ENCODE measurements around the gene DNASE2B. TPM values are rescaled to one million over a fixed set of nuclear protein-coding genes. Genes with fewer than 3 reads are reported as not detected.
A peak's percentile ranks its signal among the peaks of the same experiment; 100 is the strongest.
"Not testable (repeated sequence)": the region's sequence is repeated elsewhere in the genome, so short reads cannot be mapped to it uniquely, and the experiment has no call there.

Gene DNASE2B
- total RNA-seq, 1 experiment from 2014 or later, result not detected

DNA sequence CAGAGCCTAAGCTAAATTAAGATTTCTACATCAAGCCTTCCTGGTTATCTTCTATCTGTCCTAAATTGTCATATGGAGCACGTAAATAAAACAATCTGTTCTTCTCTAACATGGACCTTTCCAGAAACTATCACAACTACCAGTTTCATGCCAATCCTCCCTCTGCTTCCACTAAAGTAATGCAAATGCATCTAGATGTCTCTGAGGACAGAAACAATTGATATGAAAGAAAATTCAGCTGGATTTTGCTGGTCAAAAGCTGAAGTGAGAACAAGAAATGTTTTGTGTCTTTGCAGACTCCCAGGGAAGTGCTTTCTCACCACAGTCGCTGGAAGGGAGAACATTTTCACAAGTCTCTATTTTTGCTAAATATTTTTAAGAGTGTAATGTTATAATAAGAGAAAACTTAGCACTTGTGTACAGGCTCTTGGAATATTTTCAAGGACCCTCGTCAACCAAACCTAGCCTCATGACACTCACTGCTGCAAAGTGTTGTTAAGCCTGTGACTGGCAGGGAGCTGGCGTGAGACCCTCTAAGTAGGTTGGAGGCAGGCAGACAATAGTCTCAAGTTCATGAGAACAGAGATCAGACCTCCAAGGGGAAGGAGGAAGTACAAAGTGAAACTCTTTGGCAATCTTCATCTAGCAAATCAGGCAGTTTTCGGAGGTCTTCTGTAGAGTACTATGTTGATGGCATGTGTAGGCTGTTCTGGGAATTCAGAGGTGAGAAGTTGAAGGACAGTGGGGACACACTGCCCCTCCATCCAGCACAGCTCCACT lies 38.8 kb downstream of the DNASE2B start:
- in situ Hi-C loops (cut with HindIII; ENCODE audit: low sequenced_read_pairs), result no loop called here

DNA sequence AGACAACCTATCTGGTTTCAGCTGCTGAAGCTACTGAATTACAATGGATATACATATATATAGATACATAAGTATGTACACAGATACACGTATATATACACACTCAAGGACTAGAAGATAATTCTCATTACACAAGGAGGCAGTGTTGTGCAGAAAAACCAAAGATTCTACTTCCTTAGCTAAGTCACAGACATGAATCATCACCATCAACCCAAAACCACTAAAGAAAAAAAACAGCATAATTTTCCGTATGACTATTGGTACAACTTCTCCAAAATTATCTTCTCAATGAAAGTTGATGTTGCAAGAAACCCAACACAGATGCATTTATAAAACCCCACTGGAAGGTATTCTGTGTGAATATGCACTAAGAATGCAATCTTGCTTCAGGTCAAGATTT lies 44.0 kb downstream of the DNASE2B start:
- DNase-seq (ENCODE audit: low spot score), result peak; percentile 31
- in situ Hi-C loops (cut with HindIII; ENCODE audit: low sequenced_read_pairs), result no loop called here

More for the DNA sequence above, 38.8 kb downstream of the DNASE2B start:
- no peak for DNase-seq (ENCODE audit: low spot score)

GRCh38 chr1:84442747-84443646 lies 44.7 kb downstream of the DNASE2B start:
- in situ Hi-C loops (cut with HindIII; ENCODE audit: low sequenced_read_pairs), result not testable (repeated sequence)

GRCh38 chr1:84448704-84449103 lies 50.4 kb downstream of the DNASE2B start:
- DNase-seq (ENCODE audit: low spot score); in situ Hi-C loops (cut with HindIII; ENCODE audit: low sequenced_read_pairs): not testable (repeated sequence)

More at GRCh38 chr1:84442747-84443646, 44.7 kb downstream of the DNASE2B start:
- DNase-seq (ENCODE audit: low spot score), result not testable (repeated sequence)

GRCh38 chr1:84450910-84451309 lies 52.6 kb downstream of the DNASE2B start:
- in situ Hi-C loops (cut with HindIII; ENCODE audit: low sequenced_read_pairs), result no loop called here
- DNase-seq (ENCODE audit: low spot score), result no peak

- no peak for DNase-seq (ENCODE audit: low spot score)
- in situ Hi-C loops (cut with HindIII; ENCODE audit: low sequenced_read_pairs), result no loop called here
These were observed 54.2 kb downstream of the DNASE2B start for GRCh38 chr1:84452436-84452835.

DNA sequence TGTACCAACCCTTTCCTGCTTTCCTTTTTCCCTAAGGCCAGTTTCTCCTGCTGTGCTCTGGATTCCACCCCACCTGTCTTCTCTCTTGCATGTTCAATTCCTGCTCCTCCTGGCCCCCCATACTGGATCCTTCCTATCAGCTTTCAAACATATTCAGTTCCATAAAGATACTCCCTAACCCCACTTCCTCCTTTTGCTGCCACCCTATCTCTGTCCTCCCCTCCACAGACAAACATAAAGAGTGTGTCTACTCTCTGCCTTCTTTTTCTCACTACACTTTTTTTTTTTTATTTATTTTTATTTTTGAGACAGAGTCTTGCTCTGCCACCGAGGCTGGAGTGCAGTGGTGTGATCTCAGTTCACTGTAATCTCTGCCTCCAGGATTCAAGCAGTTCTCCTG lies 63.8 kb downstream of the DNASE2B start:
- no peak for DNase-seq (ENCODE audit: low spot score)
- in situ Hi-C loops (cut with HindIII; ENCODE audit: low sequenced_read_pairs), result no loop called here

Other genes with a start within 250 kb of the DNASE2B start
- gene SAMD13, start 96.8 kb upstream of the DNASE2B start, total RNA-seq (2014; rRNA removed; shearing (Covaris generic)), result not detected in 2 replicates
- 56.9 and 76.8 TPM in 2 replicates for gene RPF1, start 80.8 kb downstream of the DNASE2B start, total RNA-seq (2014; rRNA removed; shearing (Covaris generic))
- gene SPATA1, start 107.9 kb downstream of the DNASE2B start, total RNA-seq (2014; rRNA removed; shearing (Covaris generic)), result not detected in 2 replicates
- gene GNG5, start 108.1 kb downstream of the DNASE2B start, total RNA-seq (2014; rRNA removed; shearing (Covaris generic)), result 65.8 and 117 TPM in 2 replicates
- gene CTBS, start 176.0 kb downstream of the DNASE2B start, total RNA-seq (2014; rRNA removed; shearing (Covaris generic)), result 3.6 and 3.9 TPM in 2 replicates